Activated naive CD8-positive, alpha-beta T cell (primary cell): Measurements from ENCODE around the gene ADAM12.

Experiments used
- H3K27ac Mint-ChIP-seq: one replicate; pipeline ENCODE4 v1.8.0; 2021; ENCODE audit warnings: mixed read lengths
- H3K27me3 Mint-ChIP-seq: one replicate; pipeline ENCODE4 v1.8.0; 2021; ENCODE audit warnings: mixed read lengths
- H3K36me3 Mint-ChIP-seq: one replicate; pipeline ENCODE4 v1.8.0; 2021; ENCODE audit warnings: mixed read lengths
- H3K4me1 Mint-ChIP-seq: one replicate; pipeline ENCODE4 v1.8.0; 2021; ENCODE audit warnings: low read depth, mixed read lengths
- H3K4me3 Mint-ChIP-seq: one replicate; pipeline ENCODE4 v1.8.0; 2021; ENCODE audit warnings: mild to moderate bottlenecking, mixed read lengths
- H3K9me3 Mint-ChIP-seq: one replicate; pipeline ENCODE4 v1.8.0; 2021; ENCODE audit warnings: low read depth, mixed read lengths

Gene ADAM12

DNA sequence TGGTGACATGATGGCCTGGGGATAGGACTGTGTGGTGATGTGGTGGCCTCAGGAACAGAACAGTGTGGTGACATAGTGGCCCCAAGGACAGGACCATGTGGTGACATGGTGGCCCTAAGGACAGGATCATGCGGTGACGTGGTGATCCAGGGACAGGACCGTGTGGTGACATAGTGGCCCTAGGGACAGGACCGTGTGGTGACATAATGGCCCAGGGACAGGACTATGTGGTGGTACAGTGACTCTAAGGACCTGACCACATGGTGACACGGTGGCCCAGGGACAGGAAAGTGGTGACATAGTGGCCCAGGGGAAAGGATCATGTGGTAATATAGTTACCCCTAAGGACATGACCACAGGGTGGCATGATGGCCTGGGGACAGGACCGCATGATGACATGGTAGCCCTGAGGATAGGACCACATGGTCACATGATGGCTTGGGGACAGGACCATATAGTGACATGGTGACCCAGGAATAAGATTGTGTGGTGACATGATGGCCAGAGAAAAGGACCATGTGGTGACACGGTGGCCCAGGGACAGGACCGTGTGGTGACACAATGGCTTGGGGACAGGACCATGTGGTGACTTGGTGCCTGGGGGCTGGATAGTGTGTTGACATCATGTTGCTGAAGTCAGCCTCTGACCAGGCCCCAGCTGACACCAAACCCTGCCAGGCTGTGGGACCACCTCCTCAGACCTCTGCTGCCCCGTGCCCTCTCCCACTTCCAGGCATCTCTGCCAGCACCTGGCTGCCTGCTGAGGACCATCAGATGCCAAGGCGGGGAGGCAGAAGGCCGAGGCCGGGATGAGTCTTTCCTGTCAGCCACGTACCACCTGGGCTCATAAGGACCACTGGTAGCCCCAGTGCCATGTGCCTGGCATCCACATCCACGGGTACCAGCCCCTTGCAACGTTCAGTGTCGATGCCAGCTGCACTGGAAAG is 99.5 kb downstream of the ADAM12 start:
- H3K4me3 Mint-ChIP-seq: no peak overlapping the region
- H3K9me3 Mint-ChIP-seq: no peaks in the 10 kb centered on the region
- no peaks in the 10 kb centered on the region for H3K4me1 Mint-ChIP-seq
- peaks cover 2% of the 10 kb centered on the region for H3K27me3 Mint-ChIP-seq
- H3K36me3 Mint-ChIP-seq: no peaks in the 10 kb centered on the region
- H3K27ac Mint-ChIP-seq: no peak overlapping the region

DNA sequence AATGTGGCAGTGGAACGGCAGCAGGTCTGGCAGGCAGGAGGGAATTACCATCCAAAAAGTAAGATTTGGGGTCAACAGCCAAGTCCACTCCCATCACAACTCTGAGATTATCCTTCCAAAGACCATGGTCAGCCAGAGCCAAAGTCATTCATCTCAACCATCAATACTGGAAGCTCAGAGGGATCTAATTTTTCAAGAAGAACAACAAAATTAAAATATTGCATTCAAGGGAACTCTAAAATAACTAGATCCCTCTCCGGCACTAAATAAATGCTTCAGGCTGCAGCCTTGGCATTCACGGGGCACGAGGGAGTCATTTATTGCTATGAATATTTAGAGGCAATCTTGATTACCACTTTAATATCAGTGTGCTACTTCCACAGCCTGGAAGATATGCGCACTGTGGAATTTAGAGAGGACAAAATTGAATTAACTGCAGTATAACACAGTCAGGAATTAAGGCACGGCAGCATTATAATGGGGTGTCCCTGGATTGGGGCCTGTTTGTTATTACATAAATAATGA is 102.0 kb downstream of the ADAM12 start:
- H3K27me3 Mint-ChIP-seq: no peaks in the 10 kb centered on the region
- H3K27ac Mint-ChIP-seq: no peak overlapping the region
- no peaks in the 10 kb centered on the region for H3K4me1 Mint-ChIP-seq
- no peak overlapping the region for H3K4me3 Mint-ChIP-seq
- no peaks in the 10 kb centered on the region for H3K9me3 Mint-ChIP-seq
- H3K36me3 Mint-ChIP-seq: no peaks in the 10 kb centered on the region

DNA sequence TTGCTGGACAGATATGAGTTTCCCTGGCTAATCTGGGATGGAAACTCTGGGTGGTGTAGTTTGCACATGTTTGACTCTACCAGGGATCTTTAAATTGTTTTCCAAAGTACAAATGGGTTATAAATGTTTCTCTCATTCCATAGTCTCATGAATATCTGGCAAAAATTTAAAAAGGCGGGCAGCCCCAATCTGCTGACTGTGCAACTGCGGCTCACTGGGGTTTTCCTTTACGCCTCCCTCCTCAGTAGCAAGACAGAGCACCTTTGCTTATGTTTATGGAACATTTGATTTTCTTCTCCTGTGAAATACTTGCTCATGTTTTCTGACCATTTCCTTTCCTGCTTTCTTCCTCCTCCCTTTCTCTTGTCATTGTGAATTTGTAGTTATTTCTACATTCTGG is 105.0 kb downstream of the ADAM12 start:
- no peak overlapping the region for H3K4me3 Mint-ChIP-seq
- H3K27me3 Mint-ChIP-seq: no peaks in the 10 kb centered on the region
- no peaks in the 10 kb centered on the region for H3K36me3 Mint-ChIP-seq
- no peak overlapping the region for H3K27ac Mint-ChIP-seq
- no peaks in the 10 kb centered on the region for H3K9me3 Mint-ChIP-seq
- H3K4me1 Mint-ChIP-seq: no peaks in the 10 kb centered on the region

DNA sequence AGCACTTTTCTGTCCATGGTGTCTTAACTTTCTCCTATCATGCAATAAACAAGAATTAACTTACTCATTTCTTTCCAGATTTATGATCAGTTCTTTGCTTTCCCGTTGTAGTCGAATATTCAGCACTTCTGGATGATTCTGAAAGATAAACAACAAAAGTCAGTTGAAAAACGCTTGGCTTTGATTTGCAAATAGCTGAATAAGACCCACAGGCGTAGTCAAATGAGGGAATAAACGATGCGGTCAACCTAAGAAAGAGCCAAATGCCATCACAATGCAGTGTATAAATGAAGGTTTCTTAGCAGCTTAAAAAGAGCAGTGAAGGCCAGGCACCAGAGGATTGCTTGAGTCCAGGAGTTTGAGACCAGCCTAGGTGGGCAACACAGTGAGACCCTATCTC is 109.4 kb downstream of the ADAM12 start:
- Mint-ChIP-seq H3K36me3 (no peaks in the 10 kb centered on the region), H3K4me1 (no peaks in the 10 kb centered on the region), H3K4me3 (no peak overlapping the region), H3K27ac (no peak overlapping the region), H3K27me3 (no peaks in the 10 kb centered on the region), H3K9me3 (no peaks in the 10 kb centered on the region)

DNA sequence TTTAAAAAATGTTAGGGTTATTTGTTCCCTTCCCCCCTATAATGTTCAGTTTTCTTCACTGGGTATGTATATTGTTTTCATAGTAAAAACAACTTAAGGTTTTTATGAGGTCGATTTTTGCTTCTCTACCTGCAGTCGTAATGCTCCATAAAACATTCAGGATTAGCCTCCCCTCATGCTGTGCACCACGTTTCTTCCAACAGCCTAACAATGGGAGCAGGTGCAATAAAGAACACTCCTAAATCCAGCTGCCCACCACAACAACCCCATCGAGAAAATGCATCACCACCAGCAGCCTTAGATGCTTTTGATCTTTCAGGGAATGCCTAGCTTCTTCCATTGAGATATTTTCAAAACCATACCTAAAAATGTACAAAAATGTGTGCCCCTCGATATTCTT is 111.1 kb downstream of the ADAM12 start:
- peaks cover 3% of the 10 kb centered on the region for H3K9me3 Mint-ChIP-seq
- H3K36me3 Mint-ChIP-seq: no peaks in the 10 kb centered on the region
- no peaks in the 10 kb centered on the region for H3K4me1 Mint-ChIP-seq
- H3K27ac Mint-ChIP-seq: no peak overlapping the region
- no peak overlapping the region for H3K4me3 Mint-ChIP-seq
- no peaks in the 10 kb centered on the region for H3K27me3 Mint-ChIP-seq

DNA sequence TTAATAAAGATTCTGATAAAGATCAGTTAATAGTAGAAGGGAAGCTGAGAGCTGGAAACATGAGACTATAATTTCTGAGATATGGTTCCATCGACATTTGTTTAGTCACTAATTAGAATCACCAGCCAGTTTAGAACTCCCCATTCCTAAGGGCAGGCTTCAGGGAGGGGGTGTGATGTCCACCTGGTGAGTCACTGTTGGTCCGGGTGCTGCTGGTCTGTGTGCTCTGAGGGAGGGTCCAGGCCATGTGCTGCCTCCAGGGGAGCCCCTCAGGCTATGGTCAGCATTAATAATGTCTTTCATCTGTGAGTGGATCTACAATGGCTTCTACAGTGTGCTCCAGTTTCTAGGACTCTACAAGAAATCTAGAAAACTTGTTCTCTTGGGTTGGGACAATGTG is 115.8 kb downstream of the ADAM12 start:
- no peaks in the 10 kb centered on the region for H3K4me1 Mint-ChIP-seq
- H3K27me3 Mint-ChIP-seq: no peaks in the 10 kb centered on the region
- H3K9me3 Mint-ChIP-seq: peaks cover 3% of the 10 kb centered on the region
- H3K27ac Mint-ChIP-seq: no peak overlapping the region
- no peaks in the 10 kb centered on the region for H3K36me3 Mint-ChIP-seq
- no peak overlapping the region for H3K4me3 Mint-ChIP-seq

DNA sequence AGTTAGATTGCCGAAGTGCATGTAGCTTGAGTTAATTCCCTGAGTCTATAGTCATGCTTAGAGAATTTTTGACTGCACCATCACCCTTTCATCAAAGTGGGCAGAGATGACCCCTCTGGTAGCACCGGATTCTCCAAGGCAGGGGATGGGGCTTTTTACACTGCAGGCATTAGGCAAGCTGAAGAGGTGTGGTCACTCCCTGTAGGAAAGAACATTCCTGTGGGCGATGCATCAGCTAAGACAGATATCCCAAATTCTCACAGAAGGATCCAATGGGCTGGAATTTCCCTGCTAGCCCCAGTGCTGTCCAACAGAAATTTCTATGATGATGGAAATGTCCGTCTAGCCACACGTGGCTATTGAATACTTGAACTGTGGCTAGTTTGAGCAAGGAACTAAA is 118.2 kb downstream of the ADAM12 start:
- H3K9me3 Mint-ChIP-seq: peaks cover 3% of the 10 kb centered on the region
- no peaks in the 10 kb centered on the region for H3K36me3 Mint-ChIP-seq
- H3K4me1 Mint-ChIP-seq: no peaks in the 10 kb centered on the region
- no peak overlapping the region for H3K4me3 Mint-ChIP-seq
- H3K27me3 Mint-ChIP-seq: no peaks in the 10 kb centered on the region
- H3K27ac Mint-ChIP-seq: no peak overlapping the region

DNA sequence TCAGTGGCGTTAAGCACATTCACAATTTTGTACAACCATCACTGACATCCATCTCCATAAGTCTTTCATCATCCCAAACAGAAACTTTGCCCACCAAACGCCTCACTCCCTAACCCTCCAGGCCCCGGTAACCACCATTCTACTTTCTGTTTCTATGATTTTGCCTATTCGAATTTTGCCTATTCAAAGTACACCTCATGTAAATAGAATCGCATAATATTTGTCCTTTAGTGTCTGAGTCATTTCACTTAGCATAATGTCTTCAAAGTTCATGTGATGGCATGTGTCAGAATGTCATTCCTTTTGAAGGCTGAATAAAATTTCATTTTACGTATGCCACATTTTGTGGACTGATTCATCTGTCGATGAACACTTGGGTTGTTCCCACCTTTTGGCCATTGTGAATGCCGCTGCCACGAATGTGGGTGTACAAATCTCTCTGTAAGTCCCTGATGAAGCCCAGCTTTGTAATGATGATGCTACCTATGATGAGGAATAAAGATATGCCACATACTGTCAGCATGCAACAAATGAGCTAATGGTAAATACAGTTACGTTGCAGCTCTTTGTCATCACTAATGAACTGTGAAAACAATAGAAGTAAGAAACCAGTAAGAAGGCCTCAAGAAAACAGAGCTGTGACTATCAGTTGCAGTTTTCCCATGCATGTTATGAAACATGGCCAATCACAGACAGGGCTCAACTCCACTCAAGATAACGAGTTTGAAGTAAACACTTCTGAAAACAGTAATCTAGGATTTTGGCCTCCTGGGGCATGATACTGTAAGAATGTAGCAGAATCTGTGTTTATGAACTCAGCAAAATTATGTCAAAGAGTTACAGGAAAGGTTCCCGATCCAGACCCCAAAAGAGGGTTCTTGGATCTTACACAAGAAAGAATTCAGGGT is 120.0 kb downstream of the ADAM12 start:
- H3K9me3 Mint-ChIP-seq: peaks cover 3% of the 10 kb centered on the region
- no peaks in the 10 kb centered on the region for H3K4me1 Mint-ChIP-seq
- no peaks in the 10 kb centered on the region for H3K36me3 Mint-ChIP-seq
- H3K4me3 Mint-ChIP-seq: no peak overlapping the region
- H3K27me3 Mint-ChIP-seq: no peaks in the 10 kb centered on the region
- H3K27ac Mint-ChIP-seq: no peak overlapping the region

DNA sequence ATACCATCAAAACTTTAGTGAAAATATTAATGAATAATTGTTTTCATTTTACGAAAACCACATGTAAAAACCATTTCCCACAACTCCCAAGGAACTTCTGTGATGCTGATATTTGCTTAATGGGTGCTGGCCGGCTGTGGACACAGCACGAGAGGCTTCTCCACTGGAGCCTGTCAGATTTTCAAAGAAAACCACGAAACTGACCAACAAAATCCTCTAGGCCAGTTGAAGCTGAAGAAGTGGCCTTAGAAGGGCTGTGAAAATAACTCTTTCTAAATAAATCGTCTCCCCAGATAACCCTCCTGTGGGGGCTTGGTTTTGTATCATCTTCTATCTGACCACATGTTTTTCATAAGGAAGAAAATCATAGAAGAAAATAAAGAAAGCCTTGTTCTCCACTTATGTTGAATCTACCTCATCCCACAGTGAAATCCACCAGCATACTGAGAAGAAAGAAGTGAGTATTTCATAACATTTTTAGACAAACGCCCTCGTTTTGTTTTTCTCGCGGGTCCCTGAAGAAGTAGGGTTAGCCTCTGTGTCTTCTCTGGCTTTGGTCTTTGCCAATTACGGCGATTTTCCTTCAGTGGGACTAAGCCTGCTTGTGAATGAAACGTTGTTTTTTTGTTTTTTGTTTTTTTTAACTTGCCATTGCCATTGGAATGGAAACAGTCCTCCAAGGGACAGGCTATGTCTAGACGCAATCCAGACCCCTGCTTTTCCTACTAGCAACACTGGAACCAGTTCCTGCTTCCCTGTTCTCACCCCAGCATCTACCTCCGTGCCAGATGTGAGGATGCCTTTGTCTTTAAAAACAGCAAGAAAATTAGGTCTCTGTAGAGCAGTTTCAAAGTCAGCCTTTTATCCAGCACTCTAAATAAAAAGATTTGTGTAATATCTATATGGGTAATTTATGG is 123.9 kb downstream of the ADAM12 start:
- no peak overlapping the region for H3K4me3 Mint-ChIP-seq
- no peaks in the 10 kb centered on the region for H3K9me3 Mint-ChIP-seq
- H3K4me1 Mint-ChIP-seq: no peaks in the 10 kb centered on the region
- no peaks in the 10 kb centered on the region for H3K36me3 Mint-ChIP-seq
- no peak overlapping the region for H3K27ac Mint-ChIP-seq
- no peaks in the 10 kb centered on the region for H3K27me3 Mint-ChIP-seq

DNA sequence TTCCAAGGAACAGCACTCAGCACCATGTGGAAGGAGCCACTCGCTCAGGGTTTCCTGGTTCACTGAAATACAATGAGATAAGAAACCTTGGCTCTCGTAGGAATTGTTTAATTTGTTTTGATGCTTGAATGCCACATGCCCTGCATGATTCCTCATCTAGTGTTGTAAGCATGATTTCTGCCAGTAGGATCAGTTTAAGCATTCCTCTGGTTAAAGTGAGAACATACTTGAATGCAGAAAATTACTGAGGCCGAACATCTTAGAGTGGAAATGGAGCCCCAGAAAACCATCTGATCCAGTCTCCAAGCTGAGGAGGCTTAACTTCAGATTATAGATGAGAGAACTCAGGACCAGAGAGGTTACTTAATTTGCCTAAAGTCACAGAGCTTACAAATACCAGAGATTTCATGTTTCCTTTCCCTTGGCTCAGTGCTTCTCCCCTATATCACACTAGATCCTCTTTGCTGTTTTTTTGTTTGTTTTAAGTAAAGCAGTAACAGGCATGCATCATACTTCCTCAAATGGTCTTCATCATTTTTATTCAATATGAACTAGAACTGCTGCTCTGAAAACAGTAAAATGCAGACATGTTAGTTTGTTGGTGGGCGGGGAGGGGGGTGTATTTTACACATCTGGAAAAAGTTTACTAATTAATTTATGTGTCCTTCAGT is 125.1 kb downstream of the ADAM12 start:
- no peak overlapping the region for H3K4me3 Mint-ChIP-seq
- H3K36me3 Mint-ChIP-seq: no peaks in the 10 kb centered on the region
- no peak overlapping the region for H3K27ac Mint-ChIP-seq
- H3K27me3 Mint-ChIP-seq: no peaks in the 10 kb centered on the region
- no peaks in the 10 kb centered on the region for H3K4me1 Mint-ChIP-seq
- no peaks in the 10 kb centered on the region for H3K9me3 Mint-ChIP-seq

DNA sequence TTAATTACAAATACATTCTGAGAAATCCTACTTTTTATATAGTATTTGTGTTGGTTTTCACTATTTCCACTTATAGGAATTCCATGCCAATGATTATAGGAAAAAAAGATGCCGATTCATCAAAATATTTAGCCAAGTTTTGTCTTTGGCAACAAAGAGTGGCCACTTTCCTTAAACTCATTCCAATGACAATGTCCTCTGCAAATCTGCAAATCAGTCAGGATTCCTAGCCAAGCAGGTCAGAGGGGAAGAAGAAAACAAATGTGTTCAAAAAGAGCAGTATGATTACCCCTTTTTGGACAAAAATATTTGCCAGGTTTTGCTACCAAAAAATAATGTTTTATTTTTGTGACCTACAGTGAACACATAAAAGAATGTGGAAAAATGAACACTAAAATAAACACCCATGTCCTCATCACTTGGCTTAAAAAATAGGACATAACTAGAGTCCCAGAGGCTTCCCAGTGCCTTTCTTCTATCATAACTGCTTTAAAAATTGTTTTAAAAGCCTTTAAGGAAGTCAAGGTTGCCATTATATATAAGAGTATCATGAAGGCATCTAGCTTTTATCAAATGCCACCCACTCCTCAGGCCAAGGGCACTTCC is 125.9 kb downstream of the ADAM12 start:
- Mint-ChIP-seq H3K4me3 (no peak overlapping the region), H3K4me1 (no peaks in the 10 kb centered on the region), H3K27me3 (no peaks in the 10 kb centered on the region), H3K27ac (no peak overlapping the region), H3K36me3 (no peaks in the 10 kb centered on the region), H3K9me3 (no peaks in the 10 kb centered on the region)

DNA sequence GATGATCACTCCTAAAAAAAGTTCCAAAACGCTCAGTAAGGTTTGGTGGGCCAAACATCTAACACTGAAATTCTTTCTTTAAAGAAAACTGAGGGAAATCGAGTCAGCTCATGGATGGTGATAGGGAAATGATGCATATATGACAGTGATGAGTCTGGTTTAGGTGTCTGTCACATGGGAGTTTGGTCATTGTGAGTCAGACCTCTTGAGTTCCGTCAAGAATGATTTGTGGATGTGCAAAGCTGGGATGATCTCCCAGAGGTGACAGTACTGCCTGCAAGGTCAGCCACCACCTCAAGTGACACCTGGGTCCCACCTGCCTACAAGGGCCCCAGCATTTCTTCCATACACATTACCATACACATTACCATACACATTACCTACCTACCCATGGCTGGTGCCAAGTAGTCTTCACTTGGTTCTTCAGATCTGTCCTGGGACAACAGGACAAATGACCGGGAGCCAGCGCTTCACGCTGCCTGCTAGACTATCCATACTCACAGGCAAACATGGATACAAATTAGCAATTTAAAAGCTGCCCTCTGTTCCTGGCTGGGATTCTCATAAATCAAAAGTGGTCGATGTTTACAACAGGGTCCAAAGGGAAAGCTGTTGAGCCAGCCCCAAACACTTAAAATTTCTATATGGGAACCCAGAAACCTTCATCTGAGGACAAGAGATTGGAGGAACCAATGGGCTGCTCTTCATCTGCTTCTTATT is 128.4 kb downstream of the ADAM12 start:
- no peak overlapping the region for H3K4me3 Mint-ChIP-seq
- no peaks in the 10 kb centered on the region for H3K4me1 Mint-ChIP-seq
- no peaks in the 10 kb centered on the region for H3K36me3 Mint-ChIP-seq
- H3K27me3 Mint-ChIP-seq: peaks cover 1% of the 10 kb centered on the region
- H3K9me3 Mint-ChIP-seq: no peaks in the 10 kb centered on the region
- no peak overlapping the region for H3K27ac Mint-ChIP-seq

DNA sequence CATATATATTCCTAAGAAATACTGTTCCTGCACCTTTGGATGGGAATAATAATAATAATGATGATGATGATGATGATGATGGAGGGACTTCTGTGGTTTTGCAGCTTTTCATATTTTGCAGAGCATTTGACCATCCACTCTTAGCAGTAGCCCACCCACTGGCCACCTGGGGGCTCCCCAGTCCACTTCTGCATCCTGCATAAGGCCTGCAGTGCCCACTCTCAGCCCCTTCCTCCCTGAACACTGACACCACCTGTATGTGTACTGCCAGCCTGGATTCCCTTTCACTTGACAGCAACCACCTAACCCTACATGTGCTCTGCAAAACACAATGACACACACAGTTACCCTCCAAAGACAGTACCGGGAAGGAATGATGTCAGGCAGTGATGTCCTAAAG is 131.4 kb downstream of the ADAM12 start:
- Mint-ChIP-seq H3K4me1 (no peaks in the 10 kb centered on the region), H3K27me3 (peaks cover 1% of the 10 kb centered on the region), H3K4me3 (no peak overlapping the region), H3K36me3 (no peaks in the 10 kb centered on the region), H3K9me3 (no peaks in the 10 kb centered on the region), H3K27ac (no peak overlapping the region)
